Activated T-helper 2 cell treated with anti-CD3 and anti-CD28 coated beads, Interferon-gamma antibody, Interleukin-2, Interleukin-4, amounts not matched to agents 10 μg/mL and 5 μg/mL and 100 μg/mL, durations not matched to agents 14 hours and 24 hours and 36 hours (primary cell): Measurements from ENCODE around the gene GPC1. TPM values are rescaled to one million over a fixed set of nuclear protein-coding genes. Genes with fewer than 3 reads are reported as not detected.

Source experiments
- DNase-seq: peaks from one replicate; pipeline ENCODE4 v3.0.0; 2021; ENCODE audit warnings: low spot score
- H3K27ac Mint-ChIP-seq: one replicate; pipeline ENCODE4 v1.8.0; 2021; ENCODE audit warnings: mixed read lengths
- H3K27me3 Mint-ChIP-seq: one replicate; pipeline ENCODE4 v1.8.0; 2021; ENCODE audit warnings: low read depth, mixed read lengths
- H3K36me3 Mint-ChIP-seq: one replicate; pipeline ENCODE4 v1.8.0; 2021; ENCODE audit warnings: low read depth, mixed read lengths
- H3K4me1 Mint-ChIP-seq: one replicate; pipeline ENCODE4 v1.8.0; 2021; ENCODE audit warnings: low read depth, mixed read lengths
- H3K4me3 Mint-ChIP-seq: one replicate; pipeline ENCODE4 v1.8.0; 2021; ENCODE audit warnings: low read depth, mild to moderate bottlenecking, moderate library complexity, mixed read lengths
- H3K9me3 Mint-ChIP-seq: one replicate; pipeline ENCODE4 v1.8.0; 2021; ENCODE audit warnings: mixed read lengths
- intact Hi-C: fragments of 100-400 bp; cut with micrococcal nuclease; formaldehyde crosslinking; loops from one replicate; pipeline ENCODE4 v1.15.1; 2023
- total RNA-seq: library from RNA; stranded (reverse); gene quantifications from 2 replicates; pipeline ENCODE4 v1.2.3, GENCODE V29; 2022

GPC1 gene
- total RNA-seq, 1 donor from 2014 or later, result 21.9 TPM

GRCh38 chr2:240455647-240456446 lies 20.4 kb downstream of the GPC1 start:
- H3K27ac Mint-ChIP-seq, result no peak overlapping the region
- no peaks in the 10 kb centered on the region for H3K36me3 Mint-ChIP-seq
- H3K27me3 Mint-ChIP-seq, result peaks cover 26% of the 10 kb centered on the region
- H3K9me3 Mint-ChIP-seq, result no peaks in the 10 kb centered on the region
- no peaks in the 10 kb centered on the region for H3K4me1 Mint-ChIP-seq
- intact Hi-C loops, result no loop called here
- DNase-seq, result no peak
- no peak overlapping the region for H3K4me3 Mint-ChIP-seq

DNA sequence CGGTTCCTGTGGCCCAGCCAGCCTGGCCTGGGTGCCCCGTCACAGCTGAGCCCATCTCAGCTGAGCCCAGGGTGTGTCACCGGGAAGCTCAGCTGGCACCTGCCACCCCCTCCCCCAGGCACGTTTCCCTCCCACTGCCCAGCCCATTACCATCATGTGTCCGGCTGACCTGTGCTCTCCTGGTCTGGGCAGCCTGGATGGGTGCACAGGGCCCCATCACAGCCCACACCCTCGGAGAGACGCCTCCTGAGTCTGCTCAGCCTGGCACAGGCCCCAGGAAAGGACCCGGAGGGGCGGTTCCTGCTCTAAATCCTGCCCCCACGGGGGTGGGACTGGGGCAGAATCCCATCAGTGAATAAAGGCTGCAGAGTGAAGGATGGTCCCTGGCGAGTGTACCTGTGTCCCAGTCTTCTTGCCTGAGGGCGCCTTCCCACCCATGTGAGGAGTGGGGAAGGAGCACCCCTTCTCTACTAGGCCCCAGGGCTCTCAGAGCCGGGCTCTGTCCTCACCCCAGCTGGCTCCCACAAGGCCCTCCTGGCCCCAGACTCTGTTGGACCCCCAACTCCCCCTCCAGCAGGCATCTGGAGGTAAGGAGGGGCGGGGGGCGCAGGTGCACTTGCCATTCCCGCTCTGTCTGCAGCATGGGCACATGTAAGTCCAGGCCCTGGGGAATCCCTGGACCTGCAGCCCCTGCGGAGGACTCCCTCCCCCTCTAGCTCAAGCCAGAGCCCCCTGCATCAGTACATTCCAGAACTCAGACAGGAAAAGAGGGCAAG lies 21.2 kb downstream of the GPC1 start:
- H3K36me3 Mint-ChIP-seq, result no peaks in the 10 kb centered on the region
- no peak overlapping the region for H3K4me3 Mint-ChIP-seq
- H3K27me3 Mint-ChIP-seq, result peaks cover 24% of the 10 kb centered on the region
- DNase-seq, result no peak
- intact Hi-C loops, result no loop called here
- no peaks in the 10 kb centered on the region for H3K4me1 Mint-ChIP-seq
- H3K27ac Mint-ChIP-seq, result no peak overlapping the region
- H3K9me3 Mint-ChIP-seq, result no peaks in the 10 kb centered on the region

DNA sequence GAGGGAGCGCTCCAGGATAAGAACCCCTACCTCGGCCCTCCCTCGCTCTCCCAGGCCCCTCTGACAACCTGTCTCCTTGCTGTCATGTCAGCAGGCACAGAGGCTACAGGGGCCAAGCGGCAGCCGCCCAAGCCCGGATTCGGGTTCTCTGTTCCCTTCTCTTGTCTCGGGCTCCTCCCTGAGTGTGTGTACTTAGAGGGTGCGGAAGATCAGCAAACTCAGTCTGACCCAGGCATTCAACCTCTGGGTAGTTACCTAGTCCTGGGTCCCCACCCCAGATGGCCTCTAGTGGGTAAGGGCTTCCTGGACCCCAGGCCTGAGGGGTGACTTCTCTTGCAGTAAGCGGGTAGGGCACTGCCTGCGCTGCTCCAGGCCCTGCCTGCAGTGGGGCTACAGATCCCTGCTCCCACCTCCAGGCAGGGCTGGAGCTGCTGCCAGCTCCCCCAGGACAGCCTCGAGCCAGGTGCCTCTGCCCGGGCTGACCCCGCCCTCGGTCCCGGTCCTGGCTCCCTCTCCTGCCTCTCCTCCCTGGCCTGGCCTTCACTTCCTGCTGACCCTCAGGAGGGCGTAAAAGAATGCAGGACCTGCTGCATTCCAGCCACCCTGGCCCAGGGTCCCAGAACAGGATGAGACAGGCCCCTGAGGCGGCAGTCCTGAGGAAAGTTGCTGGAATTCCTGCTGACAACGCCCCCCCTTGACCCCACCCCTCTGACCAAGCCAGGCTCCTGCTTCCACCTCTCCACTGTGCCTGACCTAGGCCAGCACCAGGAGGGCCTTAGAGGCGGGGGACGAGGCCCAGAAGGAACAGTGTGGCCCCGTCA lies 22.0 kb downstream of the GPC1 start:
- DNase-seq, result no peak
- Mint-ChIP-seq H3K4me3 (no peak overlapping the region), H3K4me1 (no peaks in the 10 kb centered on the region), H3K27me3 (peaks cover 19% of the 10 kb centered on the region), H3K27ac (no peak overlapping the region), H3K36me3 (no peaks in the 10 kb centered on the region), H3K9me3 (no peaks in the 10 kb centered on the region)
- intact Hi-C loops, result no loop called here

DNA sequence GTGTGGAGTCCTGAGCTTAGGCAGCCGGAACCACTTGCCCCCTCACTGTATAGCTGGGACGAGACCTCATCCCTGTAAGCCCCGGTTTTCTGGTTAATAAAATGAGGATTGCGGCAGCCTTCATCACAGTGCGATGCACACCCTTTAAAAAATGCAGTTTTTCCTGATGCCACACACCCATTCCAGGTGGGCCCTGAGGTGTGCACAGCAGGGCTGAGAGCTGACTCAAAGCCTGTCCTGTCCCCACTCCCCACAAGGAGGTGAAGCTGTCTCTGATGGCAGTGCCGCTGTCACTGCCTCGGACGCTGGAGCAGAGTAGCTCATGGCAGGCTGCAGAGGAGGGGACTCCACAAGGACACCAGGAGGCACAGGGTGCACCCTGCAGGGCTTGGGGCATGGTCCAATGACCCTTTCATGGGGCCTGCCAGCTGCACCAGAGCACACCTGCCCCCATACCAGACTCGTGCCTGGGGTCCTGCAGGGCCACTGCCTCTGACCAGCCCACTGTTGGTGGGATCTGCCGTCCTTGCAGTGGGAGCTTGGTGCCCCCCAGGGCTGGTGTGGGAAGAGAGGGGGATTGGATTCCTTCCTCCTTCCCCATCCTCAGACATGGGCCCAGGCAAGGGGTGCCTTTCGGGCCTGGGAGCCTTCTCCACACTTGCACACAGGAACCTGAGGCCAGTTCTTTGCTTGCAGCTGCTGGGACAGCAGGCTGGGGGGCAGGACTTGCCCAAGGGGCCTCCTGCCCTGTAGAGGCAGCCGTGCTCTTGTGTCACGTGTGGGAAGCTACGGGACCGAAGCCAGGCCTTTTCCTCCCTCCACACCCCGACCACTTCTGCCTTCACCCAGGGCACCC lies 22.8 kb downstream of the GPC1 start:
- Mint-ChIP-seq H3K27me3 (peaks cover 19% of the 10 kb centered on the region), H3K36me3 (no peaks in the 10 kb centered on the region), H3K4me3 (no peak overlapping the region), H3K9me3 (no peaks in the 10 kb centered on the region), H3K27ac (no peak overlapping the region), H3K4me1 (no peaks in the 10 kb centered on the region)
- intact Hi-C loops, result no loop called here
- DNase-seq, result no peak

GRCh38 chr2:240458900-240459391 lies 23.5 kb downstream of the GPC1 start:
- no peak for DNase-seq
- Mint-ChIP-seq H3K9me3 (no peaks in the 10 kb centered on the region), H3K27ac (no peak overlapping the region), H3K27me3 (peaks cover 18% of the 10 kb centered on the region), H3K4me3 (no peak overlapping the region), H3K4me1 (no peaks in the 10 kb centered on the region), H3K36me3 (no peaks in the 10 kb centered on the region)
- intact Hi-C loops, result no loop called here

DNA sequence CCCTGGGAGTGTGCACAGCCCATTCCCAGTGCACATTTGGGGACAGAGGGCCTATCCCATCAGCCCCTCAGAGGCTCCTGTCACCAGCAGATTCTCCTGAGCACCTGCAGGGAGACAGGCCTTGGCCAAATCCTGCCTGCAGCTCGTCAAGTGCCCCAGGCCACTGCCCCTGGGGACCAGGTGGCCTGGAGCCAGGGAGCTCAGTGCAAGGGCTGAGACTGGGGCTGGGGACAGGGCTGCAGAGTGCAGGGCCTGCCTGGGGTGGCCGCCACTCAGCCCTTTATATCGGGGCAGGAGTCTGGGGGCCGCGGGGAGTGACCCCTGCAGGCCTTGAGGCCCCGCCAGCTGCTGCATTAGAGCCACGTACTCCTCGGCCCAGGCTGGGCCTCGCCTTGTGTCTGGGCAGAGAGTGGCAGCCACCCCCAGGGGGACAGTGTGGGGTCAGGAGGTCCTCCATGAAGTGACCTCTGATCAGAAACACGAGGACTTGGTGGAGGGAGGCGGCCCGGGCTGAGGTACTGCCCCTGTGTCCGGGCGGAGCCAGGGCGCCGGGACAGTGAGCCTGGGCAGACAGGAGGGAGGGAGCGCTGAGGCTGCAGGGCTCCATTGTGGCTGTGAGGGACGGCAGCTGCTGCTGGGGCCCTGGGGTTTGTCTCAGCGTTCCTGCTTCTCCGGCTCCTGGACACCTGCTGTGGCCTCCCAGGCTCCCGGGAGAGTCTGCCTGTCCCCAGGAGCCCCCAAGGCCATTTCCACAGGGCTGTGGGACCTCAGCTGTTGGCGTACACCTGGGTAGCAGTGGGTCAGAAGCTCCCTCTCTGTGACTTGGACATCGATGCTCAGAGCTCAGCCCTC lies 24.2 kb downstream of the GPC1 start:
- intact Hi-C loops, result no loop called here
- H3K9me3 Mint-ChIP-seq, result no peaks in the 10 kb centered on the region
- H3K27ac Mint-ChIP-seq, result no peak overlapping the region
- H3K4me3 Mint-ChIP-seq, result no peak overlapping the region
- DNase-seq, result no peak
- no peaks in the 10 kb centered on the region for H3K36me3 Mint-ChIP-seq
- H3K4me1 Mint-ChIP-seq, result no peaks in the 10 kb centered on the region
- peaks cover 11% of the 10 kb centered on the region for H3K27me3 Mint-ChIP-seq

GRCh38 chr2:240460253-240460711 lies 24.8 kb downstream of the GPC1 start:
- Mint-ChIP-seq H3K27me3 (peaks cover 5% of the 10 kb centered on the region), H3K27ac (no peak overlapping the region), H3K9me3 (no peaks in the 10 kb centered on the region), H3K4me3 (no peak overlapping the region), H3K36me3 (no peaks in the 10 kb centered on the region), H3K4me1 (no peaks in the 10 kb centered on the region)
- DNase-seq, result no peak
- intact Hi-C loops, result no loop called here

- H3K9me3 Mint-ChIP-seq, result no peaks in the 10 kb centered on the region
- H3K36me3 Mint-ChIP-seq, result no peaks in the 10 kb centered on the region
- no peak overlapping the region for H3K4me3 Mint-ChIP-seq
- no peaks in the 10 kb centered on the region for H3K4me1 Mint-ChIP-seq
- no peak overlapping the region for H3K27ac Mint-ChIP-seq
- peaks cover 5% of the 10 kb centered on the region for H3K27me3 Mint-ChIP-seq
- DNase-seq, result no peak
- intact Hi-C loops, result no loop called here
Observed at GRCh38 chr2:240460781-240461431, 25.4 kb downstream of the GPC1 start.

DNA sequence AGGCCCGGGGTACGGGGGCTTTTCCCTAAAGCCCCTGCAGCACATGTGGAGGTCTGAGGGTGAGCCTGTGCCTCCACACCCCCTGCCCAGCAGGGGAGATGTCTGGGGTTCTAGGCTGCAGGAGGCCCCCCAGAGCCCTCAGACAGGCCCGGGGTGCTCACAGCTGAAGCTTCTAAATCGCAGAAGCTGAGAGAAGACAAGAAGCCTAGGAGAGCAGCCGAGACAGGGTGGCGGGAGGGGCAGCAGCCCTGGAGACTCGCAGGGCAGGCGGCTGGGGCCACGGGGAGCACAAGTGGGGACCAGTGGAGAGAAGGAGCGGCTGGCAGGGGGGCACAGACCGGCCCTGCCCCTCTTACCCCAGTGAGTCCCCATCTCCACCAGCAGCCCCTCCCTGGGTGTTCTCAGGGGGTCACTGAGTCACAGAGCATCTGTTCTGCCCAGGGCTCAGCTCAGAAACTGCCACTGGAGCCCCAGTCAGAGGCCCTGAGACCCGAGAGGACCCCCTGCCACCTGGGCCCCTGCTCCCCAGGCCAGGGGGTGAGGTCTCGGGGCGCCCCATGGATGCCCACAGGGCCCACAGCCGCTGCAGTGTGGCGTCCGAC lies 26.1 kb downstream of the GPC1 start:
- no peak overlapping the region for H3K27ac Mint-ChIP-seq
- H3K4me1 Mint-ChIP-seq, result no peaks in the 10 kb centered on the region
- DNase-seq, result no peak
- intact Hi-C loops, result no loop called here
- no peaks in the 10 kb centered on the region for H3K36me3 Mint-ChIP-seq
- H3K9me3 Mint-ChIP-seq, result no peaks in the 10 kb centered on the region
- peaks cover 3% of the 10 kb centered on the region for H3K27me3 Mint-ChIP-seq
- no peak overlapping the region for H3K4me3 Mint-ChIP-seq

- no peak overlapping the region for H3K4me3 Mint-ChIP-seq
- H3K9me3 Mint-ChIP-seq, result no peaks in the 10 kb centered on the region
- no peaks in the 10 kb centered on the region for H3K4me1 Mint-ChIP-seq
- no peak overlapping the region for H3K27ac Mint-ChIP-seq
- H3K36me3 Mint-ChIP-seq, result no peaks in the 10 kb centered on the region
- no peaks in the 10 kb centered on the region for H3K27me3 Mint-ChIP-seq
- DNase-seq, result no peak
- intact Hi-C loops, result no loop called here
Observed at GRCh38 chr2:240462073-240462706, 26.7 kb downstream of the GPC1 start.
